Measurements from ENCODE around the gene FRAS1. TPM values are rescaled to one million over a fixed set of nuclear protein-coding genes. Genes with fewer than 3 reads are reported as not detected.

Gene FRAS1
- total and polyA plus RNA-seq, 8 donors: 15.3 to 48.9 (median 40.4) TPM

DNA sequence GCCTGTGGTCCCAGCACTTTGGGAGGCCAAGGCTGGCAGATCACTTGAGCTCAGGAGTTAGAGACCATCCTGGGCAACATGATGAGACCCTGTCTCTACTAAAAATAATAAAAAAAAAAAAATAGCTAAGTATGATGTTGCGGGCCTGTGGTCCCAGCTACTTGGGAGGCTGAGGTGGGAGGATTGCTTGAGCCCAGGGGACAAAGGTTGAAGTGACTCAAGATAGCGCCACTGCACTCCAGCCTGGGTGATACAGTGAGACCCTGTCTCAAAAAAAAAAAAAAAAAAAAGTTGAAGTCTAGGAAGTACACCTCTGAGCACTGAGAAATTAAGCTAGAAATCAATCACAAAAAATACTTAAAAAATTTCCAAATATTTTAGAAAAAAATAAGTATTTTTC lies 86.5 kb downstream of the FRAS1 start:
- DNase-seq (no peak), ATAC-seq (no peak)
- Histone ChIP-seq H3K4me3 (no peak overlapping the region), H3K36me3 (no peaks in the 10 kb centered on the region), H3K9me3 (no peaks in the 10 kb centered on the region), H3K27me3 (no peaks in the 10 kb centered on the region), H3K27ac (no peak overlapping the region), H3K4me1 (no peaks in the 10 kb centered on the region)
- no peak for TF ChIP-seq CTCF (IDR thresholded peaks at IDR 0.05)
- intact Hi-C loops (cut with DNase I): no loop called here

DNA sequence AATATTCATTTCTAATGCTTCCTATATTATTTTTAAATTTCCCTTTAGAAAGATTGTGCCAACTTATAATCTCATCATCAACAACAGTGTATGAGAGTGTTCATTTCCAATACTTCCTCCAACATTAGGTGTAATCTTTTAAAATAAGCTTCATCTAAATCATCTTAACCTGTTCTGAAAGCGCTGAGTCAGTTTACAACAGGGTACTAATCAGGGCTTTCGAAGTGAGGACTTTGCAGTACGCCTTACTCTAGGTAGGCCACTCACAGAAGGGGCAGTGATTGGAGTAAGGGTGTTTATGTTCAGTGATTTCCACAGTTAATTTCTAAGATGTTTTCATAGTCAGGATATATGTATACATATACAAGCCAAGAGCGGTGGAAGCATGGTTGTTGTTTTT lies 87.9 kb downstream of the FRAS1 start:
- Histone ChIP-seq H3K4me1 (no peaks in the 10 kb centered on the region), H3K4me3 (no peak overlapping the region), H3K27me3 (no peaks in the 10 kb centered on the region), H3K36me3 (no peaks in the 10 kb centered on the region), H3K27ac (no peak overlapping the region), H3K9me3 (no peaks in the 10 kb centered on the region)
- no peak for TF ChIP-seq CTCF (IDR thresholded peaks at IDR 0.05)
- intact Hi-C loops (cut with DNase I): no loop called here
- no peak for DNase-seq
- no peak for ATAC-seq

DNA sequence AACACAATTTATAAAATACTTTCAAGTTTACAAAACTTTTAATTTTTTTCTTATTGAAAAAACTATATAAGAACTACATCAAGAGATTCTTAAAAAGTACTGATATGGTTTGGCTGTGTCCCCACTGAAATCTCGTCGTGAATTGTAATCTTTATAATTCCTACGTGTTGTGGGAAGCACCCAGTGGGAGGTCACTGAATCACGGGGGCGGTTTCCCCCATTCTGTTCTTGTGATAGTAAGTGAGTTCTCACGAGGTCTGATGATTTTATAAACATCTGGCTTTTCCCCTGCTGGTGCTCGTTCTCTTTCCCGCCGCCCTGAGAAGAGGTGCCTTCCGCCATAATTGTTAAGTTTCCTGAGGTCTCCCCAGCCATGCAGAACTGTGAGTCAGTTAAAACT lies 88.5 kb downstream of the FRAS1 start:
- H3K27me3 ChIP-seq: no peaks in the 10 kb centered on the region
- no peaks in the 10 kb centered on the region for H3K9me3 ChIP-seq
- no peaks in the 10 kb centered on the region for H3K36me3 ChIP-seq
- no peak for DNase-seq
- H3K4me1 ChIP-seq: no peaks in the 10 kb centered on the region
- no peak overlapping the region for H3K27ac ChIP-seq
- no peak overlapping the region for H3K4me3 ChIP-seq
- TF ChIP-seq CTCF (IDR thresholded peaks at IDR 0.05): no peak
- ATAC-seq: no peak
- intact Hi-C loops (cut with DNase I): no loop called here

GRCh38 chr4:78149751-78150542 lies 92.8 kb downstream of the FRAS1 start:
- no peak overlapping the region for H3K4me3 ChIP-seq
- intact Hi-C loops (cut with DNase I): no loop called here
- H3K4me1 ChIP-seq: no peaks in the 10 kb centered on the region
- H3K36me3 ChIP-seq: no peaks in the 10 kb centered on the region
- ATAC-seq: no peak
- DNase-seq: no peak
- no peaks in the 10 kb centered on the region for H3K9me3 ChIP-seq
- H3K27ac ChIP-seq: no peak overlapping the region
- H3K27me3 ChIP-seq: no peaks in the 10 kb centered on the region
- TF ChIP-seq CTCF (IDR thresholded peaks at IDR 0.05): no peak

DNA sequence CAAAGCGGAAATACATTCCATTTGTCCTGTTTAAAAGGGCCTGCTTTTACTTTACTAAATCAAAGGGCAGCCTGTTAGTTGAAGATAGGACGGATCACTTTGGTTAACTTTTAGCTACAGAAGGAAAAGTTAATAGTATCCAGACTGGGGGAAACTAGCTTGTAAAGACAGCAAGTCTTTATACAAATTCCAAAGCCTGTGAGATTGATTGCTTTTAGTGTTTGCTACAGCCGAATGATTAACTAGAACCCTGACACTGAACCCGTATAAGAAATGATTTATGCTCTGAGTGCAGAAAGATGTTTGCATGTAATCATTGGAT lies 93.4 kb downstream of the FRAS1 start:
- ATAC-seq (no peak), DNase-seq (no peak)
- no peaks in the 10 kb centered on the region for H3K4me1 ChIP-seq
- intact Hi-C loops (cut with DNase I): no loop called here
- no peaks in the 10 kb centered on the region for H3K9me3 ChIP-seq
- no peaks in the 10 kb centered on the region for H3K36me3 ChIP-seq
- H3K4me3 ChIP-seq: no peak overlapping the region
- TF ChIP-seq CTCF (IDR thresholded peaks at IDR 0.05): no peak
- no peaks in the 10 kb centered on the region for H3K27me3 ChIP-seq
- H3K27ac ChIP-seq: no peak overlapping the region
